GM23248 (cell line): ENCODE results near the gene UPK3A.

Experiments
- EZH2 ChIP-seq: fragments of 200-600 bp; sonication (generic); IDR thresholded peaks from 2 replicates; pipeline ENCODE4 v1.6.1; 2018; ENCODE audit warnings: antibody characterized with exemption, mild to moderate bottlenecking; ENCODE audit not compliant: insufficient read depth, poor library complexity, severe bottlenecking
- EZH2phosphoT487 ChIP-seq: fragments of 200-600 bp; sonication (generic); IDR thresholded peaks from 2 replicates; pipeline ENCODE4 v1.6.1; 2018; ENCODE audit warnings: antibody characterized with exemption, moderate library complexity, mild to moderate bottlenecking, low read depth; ENCODE audit not compliant: insufficient read depth

DNA sequence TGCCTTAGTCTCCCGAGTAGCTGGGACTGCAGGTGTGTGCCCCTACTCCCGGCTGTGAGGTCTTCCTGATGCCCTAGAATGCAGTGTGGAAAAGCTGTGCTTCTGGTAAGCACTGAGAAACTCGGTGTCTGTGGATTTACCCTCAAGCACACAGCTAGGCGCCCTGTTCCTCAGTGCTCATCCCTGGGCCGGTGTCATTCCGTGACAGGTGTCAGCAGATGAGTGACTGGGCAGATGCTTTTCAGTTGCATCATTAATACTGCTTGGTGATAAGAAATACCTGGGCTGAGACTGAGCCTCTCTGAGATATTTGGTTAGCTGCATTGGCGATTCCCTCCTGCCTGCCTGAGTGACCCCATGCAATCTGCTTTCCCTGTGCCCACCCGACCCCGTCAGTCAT is 46.7 kb downstream of the UPK3A start:
- TF ChIP-seq EZH2: no peak
- no peak for TF ChIP-seq EZH2phosphoT487
